Measurements from ENCODE around the gene EXO5. TPM values are rescaled to one million over a fixed set of nuclear protein-coding genes. Genes with fewer than 3 reads are reported as not detected.
"Not testable (repeated sequence)": the region's sequence is repeated elsewhere in the genome, so short reads cannot be mapped to it uniquely, and the experiment has no call there.

EXO5 gene
- total RNA-seq, 1 donor: 8.2 TPM

- no peak overlapping the region for H3K4me3 ChIP-seq (ENCODE audit: low read depth, low read length)
- no peak for DNase-seq (ENCODE audit: low read depth)
- no peak for TF ChIP-seq CTCF (IDR thresholded peaks at IDR 0.05; ENCODE audit: insufficient read depth, low read depth, low read length)
Measured at GRCh38 chr1:40546957-40547356, 38.4 kb downstream of the EXO5 start.

- no peak for TF ChIP-seq CTCF (IDR thresholded peaks at IDR 0.05; ENCODE audit: insufficient read depth, low read depth, low read length)
- H3K4me3 ChIP-seq (ENCODE audit: low read depth, low read length): no peak overlapping the region
- no peak for DNase-seq (ENCODE audit: low read depth)
Measured at GRCh38 chr1:40553017-40553416, 44.5 kb downstream of the EXO5 start.

GRCh38 chr1:40554807-40555206, 46.2 kb downstream of the EXO5 start:
- DNase-seq (ENCODE audit: low read depth); H3K4me3 ChIP-seq (ENCODE audit: low read depth, low read length): not testable (repeated sequence)

- DNase-seq (ENCODE audit: low read depth): no peak
- no peak for TF ChIP-seq CTCF (IDR thresholded peaks at IDR 0.05; ENCODE audit: insufficient read depth, low read depth, low read length)
- no peak overlapping the region for H3K4me3 ChIP-seq (ENCODE audit: low read depth, low read length)
Measured at GRCh38 chr1:40556121-40556520, 47.6 kb downstream of the EXO5 start.

GRCh38 chr1:40558241-40558640, 49.7 kb downstream of the EXO5 start:
- DNase-seq (ENCODE audit: low read depth); H3K4me3 ChIP-seq (ENCODE audit: low read depth, low read length): not testable (repeated sequence)

GRCh38 chr1:40562185-40562584, 53.6 kb downstream of the EXO5 start:
- no peak for DNase-seq (ENCODE audit: low read depth)
- no peak overlapping the region for H3K4me3 ChIP-seq (ENCODE audit: low read depth, low read length)
- TF ChIP-seq CTCF (IDR thresholded peaks at IDR 0.05; ENCODE audit: insufficient read depth, low read depth, low read length): no peak

- H3K4me3 ChIP-seq (ENCODE audit: low read depth, low read length): no peak overlapping the region
- no peak for DNase-seq (ENCODE audit: low read depth)
- no peak for TF ChIP-seq CTCF (IDR thresholded peaks at IDR 0.05; ENCODE audit: insufficient read depth, low read depth, low read length)
Measured at GRCh38 chr1:40563266-40563665, 54.7 kb downstream of the EXO5 start.

- TF ChIP-seq CTCF (IDR thresholded peaks at IDR 0.05; ENCODE audit: insufficient read depth, low read depth, low read length): no peak
- DNase-seq (ENCODE audit: low read depth): no peak
- no peak overlapping the region for H3K4me3 ChIP-seq (ENCODE audit: low read depth, low read length)
Measured at GRCh38 chr1:40564506-40564905, 55.9 kb downstream of the EXO5 start.
